Progenitor cell of endocrine pancreas (in vitro differentiated cells): ENCODE measurements around the gene CHML. TPM values are rescaled to one million over a fixed set of nuclear protein-coding genes. Genes with fewer than 3 reads are reported as not detected.
"Not testable (repeated sequence)": the region's sequence is repeated elsewhere in the genome, so short reads cannot be mapped to it uniquely, and the experiment has no call there.

Experiments used
- DNase-seq: peaks from one replicate; pipeline ENCODE4 v3.0.0; 2021; ENCODE audit warnings: low spot score; ENCODE audit not compliant: unreplicated experiment
- H3K27ac Mint-ChIP-seq: 2 replicates; pipeline ENCODE4 v1.8.0; 2021; ENCODE audit warnings: mild to moderate bottlenecking, moderate library complexity, mixed read lengths
- H3K27me3 Mint-ChIP-seq: 2 replicates; pipeline ENCODE4 v1.8.0; 2021; ENCODE audit warnings: mixed read lengths
- H3K36me3 Mint-ChIP-seq: 2 replicates; pipeline ENCODE4 v1.8.0; 2022; ENCODE audit warnings: mixed read lengths; ENCODE audit not compliant: insufficient read depth
- H3K4me1 Mint-ChIP-seq: 2 replicates; pipeline ENCODE4 v1.8.0; 2021; ENCODE audit warnings: low read depth, mixed read lengths
- H3K4me3 Mint-ChIP-seq: 2 replicates; pipeline ENCODE4 v1.8.0; 2021; ENCODE audit warnings: low read depth, mild to moderate bottlenecking, moderate library complexity, mixed read lengths
- H3K9me3 Mint-ChIP-seq: 2 replicates; pipeline ENCODE4 v1.8.0; 2021; ENCODE audit warnings: low read depth, mixed read lengths
- CTCF ChIP-seq: fragments of 200-600 bp; sonication (generic); IDR thresholded peaks from one replicate; pipeline ENCODE4 v1.5.0; 2021; ENCODE audit warnings: antibody characterized with exemption, mild to moderate bottlenecking; ENCODE audit not compliant: unreplicated experiment
- total RNA-seq: library from RNA; stranded (reverse); gene quantifications from 2 replicates; pipeline ENCODE4 v1.2.1, GENCODE V29; 2021

CHML gene
- total RNA-seq, 1 donor from 2014 or later: 19.9 TPM

DNA sequence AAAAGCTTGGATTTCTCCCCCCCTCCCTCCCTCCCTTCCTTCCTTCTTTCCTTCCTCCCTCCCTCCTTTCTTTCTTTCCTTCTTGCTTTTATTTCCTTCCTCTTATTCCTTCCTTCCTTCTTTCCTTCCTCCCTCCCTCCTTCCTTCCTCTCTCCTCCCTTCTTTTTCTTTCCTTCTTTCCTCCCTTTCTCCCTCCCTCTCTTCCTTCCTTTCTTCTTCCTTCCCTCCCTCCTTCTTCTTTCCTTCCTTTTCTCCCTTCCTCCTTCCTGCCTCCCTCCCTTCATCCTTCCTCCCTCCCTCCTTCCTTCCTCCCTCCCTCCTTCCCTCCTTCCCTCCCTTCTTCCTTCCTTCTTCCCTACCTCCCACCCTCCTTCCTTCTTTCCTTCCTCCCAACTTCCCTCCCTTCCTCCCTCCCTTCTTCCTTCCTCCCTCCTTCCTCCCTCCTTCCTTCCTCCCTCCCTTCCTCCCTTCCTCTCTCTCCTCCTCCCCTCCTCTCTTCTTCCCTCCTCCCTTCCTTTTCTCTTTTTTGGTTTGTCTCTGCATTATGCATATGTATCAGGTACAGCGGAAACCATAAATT is 34.7 kb upstream of the CHML start:
- Mint-ChIP-seq H3K27ac (no peak overlapping the region), H3K36me3 (no peaks in the 10 kb centered on the region), H3K4me3 (no peak overlapping the region), H3K9me3 (peaks cover 7% of the 10 kb centered on the region), H3K4me1 (peaks cover 4% of the 10 kb centered on the region), H3K27me3 (peaks cover 15% of the 10 kb centered on the region)
- DNase-seq: no peak
- TF ChIP-seq CTCF: no peak

DNA sequence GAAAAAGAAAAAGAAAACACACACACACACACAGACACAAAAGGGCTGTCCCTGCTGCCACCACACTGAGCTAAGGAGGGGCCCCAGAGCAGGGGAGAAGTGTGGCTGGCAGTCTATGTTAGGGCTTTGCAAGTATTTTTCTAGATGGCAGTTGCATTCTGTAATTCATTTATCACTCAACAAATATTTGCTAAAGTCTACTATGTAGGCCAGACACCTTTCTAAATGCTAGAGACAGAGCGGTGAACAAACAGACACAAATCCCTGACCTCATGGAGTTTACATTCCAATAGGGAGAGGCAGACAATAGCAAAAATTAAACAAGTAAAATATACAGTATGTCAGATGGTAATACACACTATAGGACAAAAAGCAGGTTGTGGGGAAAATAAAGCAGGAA is 32.1 kb upstream of the CHML start:
- H3K27me3 Mint-ChIP-seq: peaks cover 3% of the 10 kb centered on the region
- no peak for TF ChIP-seq CTCF
- H3K9me3 Mint-ChIP-seq: peaks cover 7% of the 10 kb centered on the region
- no peaks in the 10 kb centered on the region for H3K36me3 Mint-ChIP-seq
- no peak overlapping the region for H3K4me3 Mint-ChIP-seq
- no peak overlapping the region for H3K27ac Mint-ChIP-seq
- DNase-seq: no peak
- peaks cover 4% of the 10 kb centered on the region for H3K4me1 Mint-ChIP-seq

DNA sequence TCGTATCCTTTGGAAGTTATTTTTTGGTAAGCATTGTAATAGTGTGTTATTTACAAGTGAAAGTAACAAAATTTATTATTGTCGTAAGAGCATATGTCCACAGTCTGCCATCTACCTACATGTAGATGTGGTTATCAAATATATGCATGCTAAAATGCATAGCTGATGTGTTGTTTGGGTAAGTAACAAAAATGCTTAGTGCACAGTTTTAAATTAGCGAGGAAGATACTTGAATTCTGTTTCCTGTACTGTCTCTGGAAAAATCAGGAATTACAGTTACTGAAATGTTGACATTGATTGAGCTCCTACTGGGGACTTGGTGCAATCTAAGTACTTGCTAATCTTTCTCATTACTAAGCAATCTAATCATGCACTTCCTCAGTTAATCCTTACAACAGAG is 26.2 kb upstream of the CHML start:
- TF ChIP-seq CTCF: no peak
- no peaks in the 10 kb centered on the region for H3K9me3 Mint-ChIP-seq
- no peaks in the 10 kb centered on the region for H3K4me1 Mint-ChIP-seq
- no peak for DNase-seq
- H3K4me3 Mint-ChIP-seq: no peak overlapping the region
- H3K27ac Mint-ChIP-seq: no peak overlapping the region
- peaks cover 3% of the 10 kb centered on the region for H3K27me3 Mint-ChIP-seq
- H3K36me3 Mint-ChIP-seq: no peaks in the 10 kb centered on the region

DNA sequence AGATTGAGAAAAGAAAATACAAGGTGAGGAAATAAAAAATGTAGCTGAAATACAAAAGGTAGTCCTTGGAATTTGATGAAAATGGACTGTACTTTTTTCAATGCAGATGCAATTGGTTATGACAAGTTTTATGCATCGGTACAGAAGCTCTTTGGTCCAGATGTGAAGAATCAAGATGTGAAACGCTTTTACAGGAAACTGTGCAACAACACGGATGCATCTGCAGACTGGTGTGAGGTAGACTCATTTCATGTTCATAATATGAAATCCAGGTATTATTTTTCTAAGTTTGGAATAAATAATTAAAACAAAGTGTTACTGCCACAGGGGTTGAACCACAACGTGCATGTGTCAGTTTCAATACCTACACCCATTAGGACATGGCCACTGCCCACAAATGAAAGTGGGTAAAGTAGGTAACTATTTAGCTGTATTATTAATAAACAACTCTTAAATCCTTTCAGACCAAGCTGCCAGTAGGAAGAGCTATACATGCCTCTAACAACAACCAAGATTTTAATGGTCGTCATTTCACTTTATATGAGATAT is 20.3 kb upstream of the CHML start:
- DNase-seq: no peak
- H3K9me3 Mint-ChIP-seq: peaks cover 3% of the 10 kb centered on the region
- H3K4me3 Mint-ChIP-seq: no peak overlapping the region
- H3K4me1 Mint-ChIP-seq: no peaks in the 10 kb centered on the region
- H3K36me3 Mint-ChIP-seq: no peaks in the 10 kb centered on the region
- no peak overlapping the region for H3K27ac Mint-ChIP-seq
- TF ChIP-seq CTCF: no peak
- H3K27me3 Mint-ChIP-seq: peaks cover 3% of the 10 kb centered on the region

DNA sequence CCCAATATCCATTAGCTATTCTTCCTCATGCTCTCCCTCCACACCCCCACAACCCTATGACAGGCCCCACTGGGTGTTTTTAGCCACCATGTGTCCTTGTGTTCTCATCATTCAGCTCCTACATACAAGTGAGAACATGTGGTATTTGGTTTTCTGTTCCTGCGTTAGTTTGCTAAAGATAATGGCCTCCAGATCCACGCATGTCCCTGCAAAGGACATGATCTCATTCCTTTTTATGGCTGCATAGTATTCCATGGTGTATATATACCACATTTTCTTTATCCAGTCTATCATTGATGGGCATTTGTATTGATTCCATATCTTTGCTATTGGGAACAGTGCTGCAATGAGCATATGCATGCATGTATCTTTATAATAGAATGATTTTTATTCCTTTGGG is 18.8 kb upstream of the CHML start:
- H3K27me3 Mint-ChIP-seq, H3K4me3 Mint-ChIP-seq, DNase-seq, H3K9me3 Mint-ChIP-seq, H3K36me3 Mint-ChIP-seq, H3K4me1 Mint-ChIP-seq, H3K27ac Mint-ChIP-seq: not testable (repeated sequence)

GRCh38 chr1:241658081-241658793 is 18.1 kb upstream of the CHML start:
- no peak for TF ChIP-seq CTCF
- Mint-ChIP-seq H3K9me3 (peaks cover 3% of the 10 kb centered on the region), H3K4me3 (no peak overlapping the region)

More at GRCh38 chr1:241658081-241658793, 18.1 kb upstream of the CHML start:
- Mint-ChIP-seq H3K36me3 (no peaks in the 10 kb centered on the region), H3K4me1 (no peaks in the 10 kb centered on the region), H3K27ac (no peak overlapping the region), H3K27me3 (peaks cover 8% of the 10 kb centered on the region)
- DNase-seq: no peak
